Neural cell (in vitro differentiated cells): Measurements from ENCODE around the gene RND3. TPM values are rescaled to one million over a fixed set of nuclear protein-coding genes. Genes with fewer than 3 reads are reported as not detected.
A peak's percentile ranks its signal among the peaks of the same experiment; 100 is the strongest.

Experiments
- H2AFZ ChIP-seq: fragments of 200-600, 300-800 bp; sonication (generic), shearing (Covaris generic); 2 replicates; pipeline ENCODE4 v1.6.0; 2014; ENCODE audit warnings: low read depth, mild to moderate bottlenecking, antibody characterized with exemption, low read length, moderate library complexity
- H3F3A ChIP-seq: fragments of 200-600 bp; shearing (Covaris generic); 2 replicates; pipeline ENCODE4 v1.6.1; 2016; ENCODE audit warnings: mild to moderate bottlenecking, moderate library complexity, mixed read lengths, antibody characterized with exemption, low read length; ENCODE audit not compliant: insufficient read depth, poor library complexity, severe bottlenecking
- H3K27ac ChIP-seq: fragments of 200-600, 300-800 bp; sonication (generic), shearing (Covaris generic); 2 replicates; pipeline ENCODE4 v1.5.1; 2014; ENCODE audit warnings: mild to moderate bottlenecking, low read length, moderate library complexity
- H3K27me3 ChIP-seq: fragments of 300-800, 200-600 bp; sonication (generic), shearing (Covaris generic); 2 replicates; pipeline ENCODE4 v1.6.0; 2014; ENCODE audit warnings: mild to moderate bottlenecking, low read depth, low read length, moderate library complexity; ENCODE audit not compliant: insufficient read depth
- H3K36me3 ChIP-seq: fragments of 300-800, 200-600 bp; sonication (generic), shearing (Covaris generic); 2 replicates; pipeline ENCODE4 v1.5.1; 2014; ENCODE audit warnings: mild to moderate bottlenecking, antibody characterized with exemption, low read length, moderate library complexity; ENCODE audit not compliant: insufficient read depth
- H3K4me2 ChIP-seq: fragments of 300-800, 200-600 bp; sonication (generic), shearing (Covaris generic); 2 replicates; pipeline ENCODE4 v1.6.0; 2014; ENCODE audit warnings: mild to moderate bottlenecking, low read length
- H3K4me3 ChIP-seq: fragments of 300-800, 200-600 bp; sonication (generic), shearing (Covaris generic); 2 replicates; pipeline ENCODE4 v1.5.1; 2014; ENCODE audit warnings: mild to moderate bottlenecking, low read length, moderate library complexity
- H3K79me2 ChIP-seq: fragments of 200-600 bp; shearing (Covaris generic); replicated peaks from 2 replicates; pipeline ENCODE4 v1.6.0; 2014; ENCODE audit warnings: mild to moderate bottlenecking, low read length, moderate library complexity; ENCODE audit not compliant: insufficient read depth
- H3K9ac ChIP-seq: fragments of 300-800, 200-600 bp; sonication (generic), shearing (Covaris generic); 2 replicates; pipeline ENCODE4 v1.6.1; 2016; ENCODE audit warnings: mild to moderate bottlenecking, low read length, mixed read lengths
- H3K9me2 ChIP-seq: fragments of 200-600 bp; shearing (Covaris generic); 2 replicates; pipeline ENCODE4 v1.6.1; 2016; ENCODE audit warnings: mild to moderate bottlenecking, low read length, mixed read lengths; ENCODE audit not compliant: insufficient read depth
- H3K9me3 ChIP-seq: fragments of 200-600, 300-800 bp; sonication (generic), shearing (Covaris generic); 2 replicates; pipeline ENCODE4 v1.6.1; 2016; ENCODE audit warnings: mild to moderate bottlenecking, mixed run types, low read length, moderate library complexity, mixed read lengths
- H4K20me1 ChIP-seq: fragments of 200-600 bp; shearing (Covaris generic); 2 replicates; pipeline ENCODE4 v1.6.1; 2016; ENCODE audit warnings: mild to moderate bottlenecking, mixed run types; ENCODE audit not compliant: insufficient read depth
- CTCF ChIP-seq: fragments of 450-650 bp; IDR thresholded peaks from 2 replicates; pipeline ENCODE4 v1.5.1; 2014; ENCODE audit warnings: antibody characterized with exemption, mild to moderate bottlenecking, moderate library complexity; ENCODE audit not compliant: poor library complexity, severe bottlenecking
- EP300 ChIP-seq: fragments of 450-650 bp; conservative IDR thresholded peaks from 2 replicates; pipeline ENCODE4 v1.6.1; 2014; ENCODE audit warnings: antibody characterized with exemption, mild to moderate bottlenecking, moderate library complexity; ENCODE audit not compliant: poor library complexity, severe bottlenecking
- EZH2 ChIP-seq: fragments of 200-600, 300-800 bp; shearing (Covaris generic), sonication (generic); IDR thresholded peaks from 2 replicates; pipeline ENCODE4 v1.6.1; 2014; ENCODE audit warnings: antibody characterized with exemption, low read length, borderline replicate concordance, mild to moderate bottlenecking; ENCODE audit not compliant: insufficient read depth, poor library complexity, severe bottlenecking
- MXI1 ChIP-seq: fragments of 450-650 bp; conservative IDR thresholded peaks from 2 replicates; pipeline ENCODE4 v1.6.1; 2014; ENCODE audit warnings: antibody characterized with exemption, mild to moderate bottlenecking; ENCODE audit not compliant: poor library complexity, severe bottlenecking
- POLR2AphosphoS5 ChIP-seq: IDR thresholded peaks from 2 replicates; pipeline ENCODE4 v1.6.1; 2012
- RAD21 ChIP-seq: fragments of 450-650 bp; conservative IDR thresholded peaks from 2 replicates; pipeline ENCODE4 v1.6.1; 2014; ENCODE audit warnings: antibody characterized with exemption, mild to moderate bottlenecking, moderate library complexity
- REST ChIP-seq: IDR thresholded peaks from 2 replicates; pipeline ENCODE4 v1.6.1; 2012; ENCODE audit warnings: borderline replicate concordance
- SMC3 ChIP-seq: fragments of 450-650 bp; conservative IDR thresholded peaks from 2 replicates; pipeline ENCODE4 v1.6.1; 2014; ENCODE audit warnings: antibody characterized with exemption, mild to moderate bottlenecking, moderate library complexity; ENCODE audit not compliant: poor library complexity
- TAF1 ChIP-seq: IDR thresholded peaks from 2 replicates; pipeline ENCODE4 v1.6.1; 2012; ENCODE audit warnings: low read depth
- polyA plus RNA-seq: library from polyadenylated mRNA; depleted of rRNA; stranded (reverse); fragments of >200 nt; gene quantifications from 2 replicates; pipeline ENCODE4 v1.2.3, GENCODE V29; 2014

Gene RND3
- polyA plus RNA-seq, 1 donor from 2014 or later = 143 TPM

GRCh38 chr2:150431561-150432311, 55.7 kb downstream of the RND3 start:
- TF ChIP-seq REST = no peak
- TF ChIP-seq EP300 = no peak
- TF ChIP-seq POLR2AphosphoS5 = no peak
- TF ChIP-seq CTCF = no peak
- no peak for TF ChIP-seq TAF1
- TF ChIP-seq MXI1 = no peak
- no peak for TF ChIP-seq SMC3
- TF ChIP-seq EZH2 = no peak
- no peak for TF ChIP-seq RAD21
- Histone ChIP-seq H3K79me2 (no peaks in the 10 kb centered on the region), H3F3A (no peaks in the 10 kb centered on the region), H3K36me3 (no peaks in the 10 kb centered on the region), H3K9me2 (no peaks in the 10 kb centered on the region), H4K20me1 (no peaks in the 10 kb centered on the region), H3K4me2 (no peak overlapping the region), H3K9ac (no peak overlapping the region), H3K27ac (no peak overlapping the region), H2AFZ (no peak overlapping the region), H3K27me3 (no peaks in the 10 kb centered on the region), H3K9me3 (no peaks in the 10 kb centered on the region), H3K4me3 (no peak overlapping the region)

DNA sequence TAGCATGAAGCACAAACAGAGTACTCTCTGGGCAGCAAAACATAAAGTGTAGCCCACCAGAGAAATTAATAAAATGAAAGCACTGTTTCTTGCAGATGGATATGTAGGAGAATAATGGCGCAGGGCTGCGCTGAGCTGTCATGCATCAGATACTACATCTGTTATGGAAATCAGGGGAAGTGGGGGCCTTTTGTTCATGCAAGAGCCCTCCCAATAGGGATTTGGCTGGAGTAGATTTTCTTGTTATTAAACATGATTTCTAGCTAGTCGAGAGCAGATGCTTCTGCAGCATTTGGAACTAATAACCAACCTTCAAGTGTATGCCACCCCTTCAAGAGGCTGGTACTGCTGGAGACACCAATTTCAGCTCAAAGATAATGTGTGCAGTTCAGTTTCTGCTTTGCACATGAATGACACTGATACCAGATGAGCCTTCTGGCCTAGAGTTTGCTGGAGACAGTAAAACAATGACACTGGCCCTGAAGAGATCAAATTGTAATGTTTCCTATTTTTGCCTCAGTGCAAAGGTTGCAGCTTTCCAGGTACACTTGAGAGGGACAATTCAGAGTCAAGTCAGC, 58.0 kb downstream of the RND3 start:
- H3K27ac ChIP-seq = peak overlapping the region; percentile 46
- no peaks in the 10 kb centered on the region for H4K20me1 ChIP-seq
- peak overlapping the region; percentile 7 for H2AFZ ChIP-seq
- no peak overlapping the region for H3K9ac ChIP-seq
- H3K9me3 ChIP-seq = no peaks in the 10 kb centered on the region
- H3K79me2 ChIP-seq = no peaks in the 10 kb centered on the region
- peak overlapping the region; percentile 39 for H3K4me3 ChIP-seq
- H3K36me3 ChIP-seq = no peaks in the 10 kb centered on the region
- no peaks in the 10 kb centered on the region for H3K27me3 ChIP-seq
- H3K9me2 ChIP-seq = no peaks in the 10 kb centered on the region
- TF ChIP-seq SMC3 (no peak), EP300 (peak; percentile 14)
- H3K4me2 ChIP-seq = peak overlapping the region; percentile 44
- H3F3A ChIP-seq = no peaks in the 10 kb centered on the region
